ENCODE data around the gene PDHX.
"Not testable (repeated sequence)": the region's sequence is repeated elsewhere in the genome, so short reads cannot be mapped to it uniquely, and the experiment has no call there.

The PDHX gene

DNA sequence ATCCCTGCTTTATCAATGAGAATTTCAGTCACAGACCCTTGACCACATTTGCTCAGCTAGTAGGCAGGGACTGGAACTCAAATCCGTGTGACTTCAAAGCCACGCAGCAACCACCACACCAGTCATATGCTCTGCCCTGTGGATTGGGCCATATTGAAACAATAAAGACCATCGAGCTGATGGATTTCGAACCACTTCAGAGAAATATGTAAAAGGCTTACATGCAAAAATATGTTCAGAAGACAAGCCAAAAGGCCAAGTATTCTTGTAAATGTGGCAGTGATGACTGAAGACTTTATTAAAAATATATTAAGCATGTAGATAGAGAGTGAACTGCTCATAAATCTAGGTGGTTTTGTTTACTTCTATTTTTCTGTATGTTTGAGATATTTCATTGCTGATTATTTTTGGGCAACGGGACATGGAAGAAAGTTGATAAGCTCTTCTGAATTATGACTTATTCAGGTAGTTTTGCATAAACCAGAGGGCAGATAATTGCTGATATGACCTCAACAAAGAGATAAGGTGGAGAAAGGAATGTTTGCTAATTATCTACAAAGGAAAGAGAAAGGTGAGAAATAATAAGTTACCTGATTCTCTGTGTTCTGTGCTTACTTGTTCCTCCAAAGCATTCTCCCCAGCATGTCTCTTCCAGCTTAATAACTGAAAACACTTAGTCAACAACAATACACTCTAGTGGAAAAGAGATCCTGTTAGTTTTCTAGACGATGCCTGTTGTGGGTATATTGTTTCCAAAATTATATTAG, 99.4 kb downstream of the PDHX start:
- DNase-seq (ENCODE audit: low read depth in 3 of 3, low spot score in 1 of 3): no peak

- DNase-seq (ENCODE audit: low read depth in 3 of 3, low spot score in 1 of 3): no peak
These were observed 100.5 kb downstream of the PDHX start for GRCh38 chr11:35016916-35017315.

GRCh38 chr11:35017528-35018342, 101.3 kb downstream of the PDHX start:
- DNase-seq (ENCODE audit: low read depth in 3 of 3, low spot score in 1 of 3): no peak

- no peak for DNase-seq (ENCODE audit: low read depth in 3 of 3, low spot score in 1 of 3)
These were observed 105.2 kb downstream of the PDHX start for GRCh38 chr11:35021589-35021988.

GRCh38 chr11:35023940-35024339, 107.5 kb downstream of the PDHX start:
- not testable (repeated sequence) for DNase-seq (ENCODE audit: low read depth in 3 of 3, low spot score in 1 of 3)

DNA sequence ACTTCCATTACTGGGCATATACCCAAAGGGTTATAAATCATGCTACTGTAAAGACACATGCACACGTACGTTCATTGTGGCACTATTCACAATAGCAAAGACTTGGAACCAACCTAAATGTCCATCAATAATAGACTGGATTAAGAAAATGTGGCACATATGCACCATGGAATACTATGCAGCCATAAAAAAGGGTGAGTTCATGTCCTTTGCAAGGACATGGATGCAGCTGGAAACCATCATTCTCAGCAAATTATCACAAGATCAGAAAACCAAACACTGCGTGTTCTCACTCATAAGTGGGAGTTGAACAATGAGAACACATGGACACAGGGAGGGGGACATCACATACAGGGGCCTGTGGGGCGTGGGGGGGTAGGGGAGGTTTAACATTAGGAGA, 111.6 kb downstream of the PDHX start:
- not testable (repeated sequence) for DNase-seq (ENCODE audit: low read depth in 3 of 3, low spot score in 1 of 3)

- DNase-seq (ENCODE audit: low read depth in 3 of 3, low spot score in 1 of 3): no peak
These were observed 113.7 kb downstream of the PDHX start for GRCh38 chr11:35029979-35030682.

DNA sequence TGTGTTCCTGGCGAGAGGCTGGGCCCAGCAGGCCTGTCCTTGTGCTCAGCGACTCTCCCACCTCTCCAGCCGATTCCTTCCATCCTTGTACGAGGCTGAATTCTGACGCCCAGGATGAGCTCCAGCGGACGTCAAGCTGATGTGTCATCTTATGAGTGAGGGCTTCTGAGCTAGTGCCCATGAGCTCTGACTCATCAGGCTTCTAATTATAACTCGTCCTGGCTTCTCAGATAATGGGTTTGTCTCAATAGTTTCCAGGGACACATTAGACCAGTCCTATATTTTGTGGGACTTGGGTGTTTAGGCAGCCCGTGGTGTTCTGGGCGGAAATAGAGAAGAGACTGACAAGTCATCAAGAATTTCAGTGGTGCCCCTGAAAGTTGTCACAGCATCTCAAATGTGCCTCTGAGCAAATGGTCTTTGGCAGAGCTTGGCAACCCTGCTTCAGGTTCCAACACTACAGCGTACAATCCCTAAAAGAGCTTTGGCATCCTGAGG, 114.3 kb downstream of the PDHX start:
- no peak for DNase-seq (ENCODE audit: low read depth in 3 of 3, low spot score in 1 of 3)

- no peak for DNase-seq (ENCODE audit: low read depth in 3 of 3, low spot score in 1 of 3)
These were observed 114.9 kb downstream of the PDHX start for GRCh38 chr11:35031346-35031745.

- DNase-seq (ENCODE audit: low read depth in 3 of 3, low spot score in 1 of 3): no peak
These were observed 115.4 kb downstream of the PDHX start for GRCh38 chr11:35031867-35032266.

DNA sequence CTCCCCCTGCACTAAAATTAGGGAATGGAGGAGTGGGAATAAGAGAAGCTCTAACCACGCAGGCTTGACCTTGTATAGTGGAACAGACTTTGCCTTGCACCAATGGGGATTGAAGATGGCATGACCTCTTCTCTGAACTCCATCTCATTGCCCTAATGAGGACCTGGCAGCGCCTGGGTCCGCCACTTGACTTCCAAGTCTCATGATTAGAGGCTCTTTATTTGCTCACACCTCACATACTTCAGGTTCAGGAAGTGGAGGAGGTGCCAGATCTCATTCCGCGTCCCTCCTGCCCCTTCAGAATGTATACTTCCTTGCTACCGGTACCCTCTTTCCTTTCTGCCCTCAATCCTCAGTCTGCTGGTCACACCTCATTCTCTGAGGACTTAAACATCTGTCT, 116.6 kb downstream of the PDHX start:
- no peak for DNase-seq (ENCODE audit: low read depth in 3 of 3, low spot score in 1 of 3)

- DNase-seq (ENCODE audit: low read depth in 3 of 3, low spot score in 1 of 3): no peak
These were observed 118.0 kb downstream of the PDHX start for GRCh38 chr11:35034401-35034800.

- DNase-seq (ENCODE audit: low read depth in 3 of 3, low spot score in 1 of 3): no peak
These were observed 119.5 kb downstream of the PDHX start for GRCh38 chr11:35035894-35036408.

DNA sequence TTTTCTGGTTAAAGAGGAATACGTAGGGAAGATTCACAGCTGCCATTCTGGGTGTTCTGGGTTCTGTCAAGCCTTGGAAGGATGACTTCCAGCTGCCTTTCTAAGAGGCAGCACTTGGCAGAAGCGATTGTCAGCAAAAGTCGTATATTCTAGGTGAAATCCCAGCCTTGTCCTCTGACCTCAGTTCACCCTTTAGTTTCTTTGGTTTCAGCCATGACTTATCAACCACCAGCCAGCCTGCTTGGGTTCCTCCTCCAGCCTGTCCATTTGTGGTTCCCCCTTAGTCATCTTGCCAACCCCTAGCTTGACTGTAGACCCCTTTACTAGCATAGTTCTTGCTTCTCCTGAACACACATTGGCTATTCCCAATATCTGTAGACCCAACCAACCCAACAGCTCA, 120.2 kb downstream of the PDHX start:
- no peak for DNase-seq (ENCODE audit: low read depth in 3 of 3, low spot score in 1 of 3)

DNA sequence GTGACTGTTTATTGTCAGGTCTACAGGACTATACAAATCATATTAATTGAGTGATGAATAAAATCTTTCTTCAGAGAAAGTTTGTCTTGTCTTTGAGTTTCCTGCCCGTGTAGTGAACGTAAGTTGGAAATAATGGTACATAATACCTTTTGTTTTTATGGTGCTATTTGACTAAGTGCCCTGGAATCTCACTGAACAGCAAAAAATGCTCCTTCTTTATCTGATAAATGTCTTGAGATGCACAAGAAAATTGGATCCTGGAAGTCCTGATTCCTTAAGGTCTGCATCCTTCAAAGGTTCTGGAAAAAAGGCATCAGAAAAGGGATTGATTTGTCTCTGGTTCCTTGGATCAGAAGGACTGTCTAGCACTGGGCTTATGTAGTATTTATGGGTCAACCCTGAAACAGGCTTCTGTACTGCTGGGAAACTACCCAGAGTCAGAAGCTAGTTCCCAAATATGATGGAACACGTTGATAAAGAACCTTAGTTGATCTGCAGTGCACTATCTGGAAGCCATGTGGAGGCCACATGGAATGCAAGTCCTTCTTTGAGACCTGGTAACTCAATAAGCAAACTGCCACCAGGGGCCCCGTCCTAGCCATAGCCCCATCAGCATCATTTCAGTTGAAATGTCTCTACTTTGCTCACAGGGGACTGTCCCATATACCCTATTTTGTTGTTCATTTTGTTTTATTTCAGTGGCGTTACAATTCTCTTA, 122.0 kb downstream of the PDHX start:
- no peak for DNase-seq (ENCODE audit: low read depth in 3 of 3, low spot score in 1 of 3)

GRCh38 chr11:35039076-35039475, 122.7 kb downstream of the PDHX start:
- DNase-seq (ENCODE audit: low read depth in 3 of 3, low spot score in 1 of 3): no peak

DNA sequence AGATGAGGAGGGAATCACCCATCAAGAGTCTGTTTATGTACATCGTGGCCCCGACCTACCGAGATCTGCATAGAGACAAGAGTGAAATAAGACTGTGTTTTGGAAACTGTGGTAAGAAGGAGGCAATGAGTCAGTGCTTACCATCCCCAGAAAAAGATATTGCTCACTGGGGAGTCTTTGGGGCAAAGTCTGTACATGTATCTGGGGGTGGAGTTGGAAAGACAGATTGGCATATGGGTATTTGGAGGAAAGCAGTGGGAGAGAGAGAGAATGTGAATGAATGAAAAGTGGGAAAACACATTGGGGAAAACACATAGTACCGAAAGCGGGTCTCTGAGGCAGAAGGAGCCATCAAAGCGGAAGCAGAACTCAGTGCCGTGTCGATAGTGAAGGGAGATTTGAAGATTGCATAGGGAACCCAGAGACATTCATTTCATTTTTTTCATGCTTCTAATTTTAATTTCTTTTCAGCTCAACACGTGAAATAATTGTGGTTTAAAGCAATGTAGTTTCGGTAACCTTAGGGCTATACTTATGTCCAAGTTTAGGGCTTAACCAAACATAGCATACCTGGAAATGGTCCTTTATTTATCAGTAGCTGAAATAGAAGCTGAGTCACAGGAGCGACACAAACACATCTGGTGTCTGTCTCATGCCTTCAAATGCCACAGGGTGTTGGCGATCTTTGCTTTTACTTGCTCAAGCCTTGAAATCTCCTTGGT, 124.0 kb downstream of the PDHX start:
- DNase-seq (ENCODE audit: low read depth in 3 of 3, low spot score in 1 of 3): peak in 2 of 3 donors; percentile 38 to 47

DNA sequence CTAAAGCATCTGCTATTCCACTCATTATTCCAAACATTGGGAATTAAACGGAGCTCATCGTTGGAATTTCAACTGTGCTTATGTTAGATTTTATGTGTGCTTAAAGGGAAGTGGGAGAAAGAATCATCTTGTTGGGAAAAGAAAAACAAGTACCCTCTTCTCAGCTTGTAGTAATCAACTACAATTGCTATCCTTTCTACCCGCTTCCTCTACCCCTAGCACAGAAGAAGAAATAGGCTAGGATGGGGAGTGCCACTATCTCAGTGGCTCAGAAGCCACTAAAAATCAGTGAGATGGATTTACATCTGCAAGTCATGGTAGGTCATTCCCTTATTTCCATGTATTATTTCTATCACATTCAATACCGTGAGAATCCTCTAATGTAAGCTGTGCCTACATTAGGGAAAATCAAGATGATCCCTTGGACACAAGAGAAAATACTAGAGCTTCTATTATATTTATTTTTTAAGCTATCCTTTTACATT, 124.7 kb downstream of the PDHX start:
- DNase-seq (ENCODE audit: low read depth in 3 of 3, low spot score in 1 of 3): no peak

- no peak for DNase-seq (ENCODE audit: low read depth in 3 of 3, low spot score in 1 of 3)
These were observed 125.8 kb downstream of the PDHX start for GRCh38 chr11:35042224-35042623.

GRCh38 chr11:35042913-35043312, 126.5 kb downstream of the PDHX start:
- DNase-seq (ENCODE audit: low read depth in 3 of 3, low spot score in 1 of 3): no peak
